HG03064 (cell line): ENCODE measurements around the gene SEPTIN5.

Experiments used
- ATAC-seq: cut with Tn5 transposase; IDR thresholded peaks from one replicate; pipeline ENCODE4 v1.9.1; 2021; ENCODE audit warnings: low read depth; ENCODE audit not compliant: unreplicated experiment

Gene SEPTIN5

GRCh38 chr22:19769393-19769715 is 55.1 kb downstream of the SEPTIN5 start:
- ATAC-seq: no peak

GRCh38 chr22:19770349-19771220 is 56.3 kb downstream of the SEPTIN5 start:
- ATAC-seq: no peak

- ATAC-seq: no peak
These were observed 58.0 kb downstream of the SEPTIN5 start for GRCh38 chr22:19772422-19772672.
